Neural progenitor cell (in vitro differentiated cells): ENCODE results near the gene TRIM32. TPM values are rescaled to one million over a fixed set of nuclear protein-coding genes. Genes with fewer than 3 reads are reported as not detected.

ENCODE experiments used
- DNase-seq: peaks from one replicate; pipeline ENCODE4 v3.0.0-alpha.2; 2016; ENCODE audit warnings: low spot score
- H2AFZ ChIP-seq: fragments of 200-600 bp; sonication (generic); replicated peaks from 2 replicates; pipeline ENCODE4 v1.6.1; 2016; ENCODE audit warnings: antibody characterized with exemption
- H3F3A ChIP-seq: fragments of 200-600 bp; sonication (generic); 2 replicates; pipeline ENCODE4 v1.6.1; 2016; ENCODE audit warnings: antibody characterized with exemption, low read depth
- H3K27ac ChIP-seq: fragments of 200-600 bp; sonication (generic); 2 replicates; pipeline ENCODE4 v1.5.1; 2016; ENCODE audit warnings: mild to moderate bottlenecking
- H3K27me3 ChIP-seq: fragments of 200-600 bp; sonication (generic); 2 replicates; pipeline ENCODE4 v1.6.1; 2016; ENCODE audit warnings: mild to moderate bottlenecking, moderate library complexity
- H3K36me3 ChIP-seq: fragments of 200-600 bp; sonication (generic); 2 replicates; pipeline ENCODE4 v1.5.1; 2016
- H3K4me1 ChIP-seq: fragments of 200-600 bp; sonication (generic); 2 replicates; pipeline ENCODE4 v1.6.1; 2016; ENCODE audit warnings: mixed run types
- H3K4me2 ChIP-seq: fragments of 200-600 bp; sonication (generic); 2 replicates; pipeline ENCODE4 v1.6.1; 2016
- H3K4me3 ChIP-seq: fragments of 200-600 bp; sonication (generic); 2 replicates; pipeline ENCODE4 v1.5.1; 2016
- H3K79me2 ChIP-seq: fragments of 200-600 bp; sonication (generic); 2 replicates; pipeline ENCODE4 v1.6.1; 2016; ENCODE audit warnings: low read depth
- H3K9ac ChIP-seq: fragments of 200-600 bp; sonication (generic); 2 replicates; pipeline ENCODE4 v1.6.1; 2016
- H3K9me3 ChIP-seq: fragments of 200-600 bp; sonication (generic); 2 replicates; pipeline ENCODE4 v1.5.1; 2016; ENCODE audit warnings: low read depth
- H4K20me1 ChIP-seq: fragments of 200-600 bp; sonication (generic); 2 replicates; pipeline ENCODE4 v1.6.1; 2016; ENCODE audit warnings: low read depth
- H3K27ac Mint-ChIP-seq: 3 replicates; pipeline ENCODE4 v1.8.0; 2021; ENCODE audit warnings: mixed read lengths
- H3K27me3 Mint-ChIP-seq: 2 replicates; pipeline ENCODE4 v1.8.0; 2022; ENCODE audit warnings: low read depth, mild to moderate bottlenecking, inconsistent platforms, moderate library complexity, mixed read lengths; ENCODE audit not compliant: insufficient read depth
- H3K36me3 Mint-ChIP-seq: 3 replicates; pipeline ENCODE4 v1.8.0; 2021; ENCODE audit warnings: mixed read lengths
- H3K4me1 Mint-ChIP-seq: 3 replicates; pipeline ENCODE4 v1.8.0; 2021; ENCODE audit warnings: mixed read lengths
- H3K4me3 Mint-ChIP-seq: 3 replicates; pipeline ENCODE4 v1.8.0; 2021; ENCODE audit warnings: mild to moderate bottlenecking, moderate library complexity, mixed read lengths
- H3K9me3 Mint-ChIP-seq: 3 replicates; pipeline ENCODE4 v1.8.0; 2020; ENCODE audit warnings: mixed read lengths
- EZH2 ChIP-seq: fragments of 200-600 bp; sonication (generic); IDR thresholded peaks from 2 replicates; pipeline ENCODE4 v1.6.1; 2017; ENCODE audit warnings: antibody characterized with exemption, mild to moderate bottlenecking, moderate library complexity
- EZH2phosphoT487 ChIP-seq: fragments of 200-600 bp; sonication (generic); IDR thresholded peaks from 2 replicates; pipeline ENCODE4 v1.6.1; 2017; ENCODE audit warnings: antibody characterized with exemption
- total RNA-seq: library from RNA; depleted of rRNA; stranded (reverse); fragments of >200 nt; gene quantifications from 2 replicates; pipeline ENCODE4 v1.2.3, GENCODE V29; 2015; ENCODE audit warnings: low replicate concordance
- TF ChIP-seq, protein P1 (sequence below): fragments of 200-600 bp; sonication (generic); IDR thresholded peaks from 2 replicates; pipeline ENCODE4 v1.5.1; 2017; ENCODE audit warnings: antibody characterized with exemption, mild to moderate bottlenecking

TRIM32 gene
- total RNA-seq, 1 donor from 2014 or later, result 16.3 TPM

DNA sequence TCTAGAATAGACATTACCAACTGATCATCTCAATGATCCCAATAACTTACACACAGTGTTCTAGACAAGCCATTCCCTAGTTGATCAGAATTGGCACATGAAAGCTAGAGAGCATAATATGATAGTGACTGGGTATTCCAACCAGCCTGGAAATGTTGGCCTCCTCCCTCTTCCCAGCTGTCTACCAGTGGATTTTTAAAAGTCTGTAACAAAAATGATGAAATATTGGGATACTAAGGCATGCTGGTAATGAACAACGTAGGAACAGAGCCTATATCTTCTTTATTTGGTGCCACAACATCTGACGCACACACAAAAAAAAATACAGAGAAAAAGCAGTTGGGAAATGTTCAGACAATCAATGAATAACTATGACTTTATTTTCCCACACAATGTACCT is 34.8 kb downstream of the TRIM32 start:
- Histone ChIP-seq H3K36me3 (no peaks in the 10 kb centered on the region), H3K9ac (no peak overlapping the region), H3K4me1 (peaks cover 18% of the 10 kb centered on the region), H4K20me1 (no peaks in the 10 kb centered on the region), H2AFZ (no peak overlapping the region), H3K4me3 (no peak overlapping the region), H3K27ac (no peak overlapping the region), H3K4me2 (no peak overlapping the region), H3K27me3 (no peaks in the 10 kb centered on the region), H3F3A (peaks cover 3% of the 10 kb centered on the region), H3K79me2 (no peaks in the 10 kb centered on the region), H3K9me3 (no peaks in the 10 kb centered on the region)
- Mint-ChIP-seq H3K4me3 (no peak overlapping the region), H3K27ac (no peak overlapping the region), H3K27me3 (peaks cover 3% of the 10 kb centered on the region), H3K4me1 (peaks cover 15% of the 10 kb centered on the region), H3K9me3 (no peaks in the 10 kb centered on the region), H3K36me3 (no peaks in the 10 kb centered on the region)
- no peak for TF ChIP-seq EZH2
- TF ChIP-seq, protein P1, sequence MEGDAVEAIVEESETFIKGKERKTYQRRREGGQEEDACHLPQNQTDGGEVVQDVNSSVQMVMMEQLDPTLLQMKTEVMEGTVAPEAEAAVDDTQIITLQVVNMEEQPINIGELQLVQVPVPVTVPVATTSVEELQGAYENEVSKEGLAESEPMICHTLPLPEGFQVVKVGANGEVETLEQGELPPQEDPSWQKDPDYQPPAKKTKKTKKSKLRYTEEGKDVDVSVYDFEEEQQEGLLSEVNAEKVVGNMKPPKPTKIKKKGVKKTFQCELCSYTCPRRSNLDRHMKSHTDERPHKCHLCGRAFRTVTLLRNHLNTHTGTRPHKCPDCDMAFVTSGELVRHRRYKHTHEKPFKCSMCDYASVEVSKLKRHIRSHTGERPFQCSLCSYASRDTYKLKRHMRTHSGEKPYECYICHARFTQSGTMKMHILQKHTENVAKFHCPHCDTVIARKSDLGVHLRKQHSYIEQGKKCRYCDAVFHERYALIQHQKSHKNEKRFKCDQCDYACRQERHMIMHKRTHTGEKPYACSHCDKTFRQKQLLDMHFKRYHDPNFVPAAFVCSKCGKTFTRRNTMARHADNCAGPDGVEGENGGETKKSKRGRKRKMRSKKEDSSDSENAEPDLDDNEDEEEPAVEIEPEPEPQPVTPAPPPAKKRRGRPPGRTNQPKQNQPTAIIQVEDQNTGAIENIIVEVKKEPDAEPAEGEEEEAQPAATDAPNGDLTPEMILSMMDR, result no peak
- TF ChIP-seq EZH2phosphoT487, result no peak
- DNase-seq, result no peak

DNA sequence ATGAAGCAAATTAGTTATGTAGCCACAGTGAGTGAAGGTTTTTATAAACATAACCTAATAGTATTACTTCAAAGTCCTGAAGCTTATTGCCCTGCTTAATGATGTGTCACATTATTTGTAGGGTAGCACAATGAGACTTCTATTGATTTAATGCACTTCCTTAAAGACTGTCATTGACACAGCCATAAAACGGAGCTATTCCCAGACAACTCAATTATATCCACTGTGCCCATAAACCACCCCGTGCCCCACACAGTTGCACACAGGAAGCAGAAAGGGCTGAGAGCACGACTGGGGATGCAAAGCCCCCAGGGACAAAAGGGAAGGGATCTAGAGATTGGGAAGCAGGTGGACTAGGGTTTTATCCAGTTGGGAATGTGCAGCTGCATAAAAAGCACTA is 37.0 kb downstream of the TRIM32 start:
- peaks cover 3% of the 10 kb centered on the region for H3F3A ChIP-seq
- no peak overlapping the region for H3K27ac Mint-ChIP-seq
- H3K4me3 Mint-ChIP-seq, result no peak overlapping the region
- peaks cover 15% of the 10 kb centered on the region for H3K4me1 Mint-ChIP-seq
- no peak overlapping the region for H3K9ac ChIP-seq
- H3K4me3 ChIP-seq, result no peak overlapping the region
- no peaks in the 10 kb centered on the region for H3K9me3 ChIP-seq
- no peaks in the 10 kb centered on the region for H3K27me3 ChIP-seq
- peaks cover 3% of the 10 kb centered on the region for H3K27me3 Mint-ChIP-seq
- no peak overlapping the region for H3K4me2 ChIP-seq
- TF ChIP-seq EZH2 (no peak), EZH2phosphoT487 (no peak)
- TF ChIP-seq, protein P1, result no peak
- H3K27ac ChIP-seq, result no peak overlapping the region
- no peaks in the 10 kb centered on the region for H3K36me3 ChIP-seq
- DNase-seq, result no peak
- H3K4me1 ChIP-seq, result peaks cover 25% of the 10 kb centered on the region
- no peaks in the 10 kb centered on the region for H3K36me3 Mint-ChIP-seq
- H2AFZ ChIP-seq, result no peak overlapping the region
- no peaks in the 10 kb centered on the region for H3K9me3 Mint-ChIP-seq
- H4K20me1 ChIP-seq, result no peaks in the 10 kb centered on the region
- H3K79me2 ChIP-seq, result no peaks in the 10 kb centered on the region

DNA sequence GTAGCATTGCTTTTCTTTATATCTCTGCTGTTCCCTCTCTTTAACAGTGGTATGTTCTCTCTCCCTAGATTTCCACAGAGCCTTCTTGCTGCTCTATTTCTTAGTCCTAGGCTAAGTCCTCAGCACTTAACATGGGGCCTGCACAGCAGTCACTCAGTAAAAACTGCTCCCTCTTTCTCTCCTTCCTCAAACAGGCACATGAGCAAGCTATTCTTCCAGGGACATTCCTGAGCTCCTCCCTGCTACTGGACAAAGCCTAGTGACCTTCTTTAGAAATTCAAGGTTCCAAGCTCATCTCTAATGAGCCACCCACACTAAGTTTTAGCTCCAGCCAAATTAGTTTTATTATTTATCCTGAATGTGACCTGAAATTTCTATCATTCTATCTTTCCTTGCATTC is 39.5 kb downstream of the TRIM32 start:
- H3K27ac Mint-ChIP-seq, result no peak overlapping the region
- H3K36me3 Mint-ChIP-seq, result no peaks in the 10 kb centered on the region
- TF ChIP-seq EZH2phosphoT487 (no peak), EZH2 (no peak)
- TF ChIP-seq, protein P1, result no peak

More for the DNA sequence above, 39.5 kb downstream of the TRIM32 start:
- H3K4me3 Mint-ChIP-seq, result no peak overlapping the region
- no peaks in the 10 kb centered on the region for H3K9me3 ChIP-seq
- peaks cover 2% of the 10 kb centered on the region for H3K27me3 Mint-ChIP-seq
- H2AFZ ChIP-seq, result no peak overlapping the region
- peak overlapping the region; percentile 44 for H3K4me2 ChIP-seq
- no peaks in the 10 kb centered on the region for H4K20me1 ChIP-seq
- H3K27me3 ChIP-seq, result no peaks in the 10 kb centered on the region
- H3K9ac ChIP-seq, result no peak overlapping the region
- H3K36me3 ChIP-seq, result no peaks in the 10 kb centered on the region
- no peaks in the 10 kb centered on the region for H3K9me3 Mint-ChIP-seq
- H3F3A ChIP-seq, result peaks cover 3% of the 10 kb centered on the region
- H3K4me1 ChIP-seq, result peaks cover 17% of the 10 kb centered on the region
- no peaks in the 10 kb centered on the region for H3K79me2 ChIP-seq
- no peak overlapping the region for H3K4me3 ChIP-seq
- peaks cover 8% of the 10 kb centered on the region for H3K4me1 Mint-ChIP-seq
- DNase-seq, result peak; percentile 41
- H3K27ac ChIP-seq, result no peak overlapping the region
